Astrocyte of the cerebellum (primary cell): ENCODE results near the gene CDCP1.

Experiments used
- DNase-seq: peaks from one replicate; pipeline ENCODE4 v3.0.0-alpha.2; 2011; ENCODE audit warnings: low read depth
- H3K4me3 ChIP-seq: 2 replicates; pipeline ENCODE4 v1.5.1; 2011; ENCODE audit warnings: mild to moderate bottlenecking, low read depth, low read length, moderate library complexity
- CTCF ChIP-seq: IDR thresholded peaks from 2 replicates; pipeline ENCODE4 v1.5.1; 2012; ENCODE audit warnings: low read length, low read depth, moderate library complexity, mild to moderate bottlenecking; ENCODE audit errors: missing control alignments
- in situ Hi-C: cut with HindIII; loops from 2 replicates; pipeline ENCODE4 v1.10.0; 2017; ENCODE audit warnings: low sequenced_read_pairs

CDCP1 gene

DNA sequence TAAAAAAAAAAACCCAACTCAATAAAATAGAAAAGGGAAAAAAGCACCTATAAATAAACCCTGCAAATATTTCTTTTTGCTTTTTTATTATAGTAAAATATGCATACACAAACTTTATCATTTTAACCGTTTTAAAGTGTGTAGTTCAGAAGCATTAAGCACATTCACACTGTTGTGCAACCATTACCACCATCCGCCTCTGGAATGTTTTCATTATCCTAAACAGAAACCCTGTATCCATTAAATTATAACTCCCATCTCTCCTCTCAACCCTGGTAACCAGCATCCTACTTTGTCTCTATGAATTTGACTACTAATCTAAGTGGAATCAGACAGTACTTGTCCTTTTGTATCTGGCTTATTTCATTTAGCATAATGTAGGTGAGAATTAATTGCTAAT lies 15.0 kb downstream of the CDCP1 start:
- in situ Hi-C loops: no loop called here
- no peak for DNase-seq
- TF ChIP-seq CTCF: no peak

DNA sequence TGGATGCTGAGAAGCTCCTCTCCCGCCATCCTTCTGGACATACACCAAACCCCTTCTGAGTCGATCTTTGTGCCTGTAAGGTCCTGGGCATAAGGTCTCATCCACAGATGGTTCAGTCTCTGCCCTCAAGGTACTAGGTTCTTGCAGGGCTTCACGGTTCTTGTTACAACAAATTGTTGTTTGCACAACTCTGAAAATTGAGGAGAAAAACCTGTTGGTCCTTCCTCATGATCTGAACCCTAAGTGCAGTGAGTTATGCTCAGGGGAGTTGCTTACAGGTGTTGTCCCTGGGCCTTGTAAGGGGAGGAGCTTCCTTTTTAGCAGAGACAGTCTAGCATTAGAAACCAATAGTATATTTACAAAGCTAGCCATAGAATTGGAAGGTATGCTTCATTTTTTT lies 15.7 kb downstream of the CDCP1 start:
- H3K4me3 ChIP-seq: no peak overlapping the region
- no peak for TF ChIP-seq CTCF
- in situ Hi-C loops: no loop called here
- no peak for DNase-seq

More for the DNA sequence above, 15.0 kb downstream of the CDCP1 start:
- no peak overlapping the region for H3K4me3 ChIP-seq

DNA sequence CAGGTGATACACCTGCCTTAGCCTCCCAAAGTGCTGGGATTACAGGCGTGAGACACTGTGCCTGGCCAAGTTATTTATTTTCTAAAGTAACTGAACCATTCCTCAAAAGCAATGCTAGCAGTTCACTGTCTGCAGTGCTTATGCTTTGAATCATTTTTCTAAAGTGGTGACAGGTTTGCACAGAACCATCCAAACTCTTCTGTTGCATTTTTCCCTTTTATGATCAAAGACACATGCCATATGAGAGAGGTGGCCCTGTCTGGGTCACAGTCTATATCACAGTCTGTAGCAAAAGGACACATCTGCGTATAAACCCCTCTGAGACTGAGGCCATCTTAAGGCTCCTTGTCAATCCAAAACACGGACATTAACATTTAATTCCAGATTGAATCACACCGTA lies 17.2 kb downstream of the CDCP1 start:
- no peak for DNase-seq
- no peak for TF ChIP-seq CTCF
- H3K4me3 ChIP-seq: no peak overlapping the region
- in situ Hi-C loops: no loop called here

DNA sequence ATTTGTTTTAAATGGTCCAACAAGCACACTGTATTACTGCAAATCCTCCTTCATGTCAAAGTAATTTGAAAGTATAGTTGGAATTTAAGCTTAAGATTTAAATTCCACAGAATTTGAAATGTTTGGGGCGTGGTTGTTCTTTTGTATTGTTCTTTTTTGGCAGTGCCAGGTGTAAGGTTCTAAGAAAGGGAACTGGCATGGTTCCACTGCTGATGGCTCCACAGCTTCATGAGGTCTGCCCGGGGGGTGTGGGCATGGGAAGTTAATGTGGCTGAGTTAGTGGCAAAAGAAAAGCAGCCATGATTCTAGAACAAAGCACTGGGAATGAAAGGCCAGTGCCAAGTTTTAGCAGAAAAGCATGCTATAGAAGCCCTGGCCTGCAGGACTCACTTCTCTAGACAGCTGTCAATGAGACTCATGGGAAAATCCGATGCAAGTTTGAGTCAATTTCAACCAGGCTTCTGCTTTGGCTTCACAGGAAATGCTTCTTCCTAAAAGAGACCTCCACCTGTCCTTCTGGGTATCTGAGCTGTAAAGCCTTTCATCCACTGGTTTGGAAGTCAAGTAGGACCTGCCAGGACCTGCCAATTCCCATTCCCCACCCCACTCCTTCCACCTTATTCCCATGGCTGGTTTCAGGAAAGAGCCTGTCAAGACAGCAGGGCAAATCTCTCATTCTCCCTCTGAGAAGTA lies 18.9 kb downstream of the CDCP1 start:
- in situ Hi-C loops: no loop called here
- DNase-seq: no peak
- no peak overlapping the region for H3K4me3 ChIP-seq
- TF ChIP-seq CTCF: no peak

- no peak for DNase-seq
- H3K4me3 ChIP-seq: no peak overlapping the region
- no peak for TF ChIP-seq CTCF
- in situ Hi-C loops: no loop called here
These were observed 19.4 kb downstream of the CDCP1 start for GRCh38 chr3:45126730-45127129.

DNA sequence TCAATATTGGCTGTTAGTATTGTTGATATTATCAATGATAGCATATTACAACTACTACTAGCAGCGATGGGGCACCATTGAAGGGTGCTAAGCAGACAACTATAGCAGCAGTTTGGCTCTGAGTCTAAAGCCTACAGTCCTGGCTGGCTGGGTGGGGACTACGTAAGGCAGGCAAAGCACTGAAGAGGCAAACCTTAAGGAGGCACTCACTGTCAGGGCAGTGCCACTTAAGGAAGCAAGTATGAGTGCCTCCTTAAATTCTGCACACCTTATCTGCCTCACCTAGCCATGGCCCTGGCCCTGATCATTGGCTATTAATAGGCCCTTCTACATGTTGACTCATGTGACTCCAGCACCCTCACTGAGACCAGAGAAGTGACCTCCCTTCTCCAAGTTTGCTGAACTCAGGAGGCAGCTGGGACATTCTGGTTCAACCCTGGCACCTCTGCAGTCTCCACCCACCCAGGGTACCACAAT lies 20.6 kb downstream of the CDCP1 start:
- TF ChIP-seq CTCF: no peak
- H3K4me3 ChIP-seq: no peak overlapping the region
- DNase-seq: no peak
- in situ Hi-C loops: no loop called here

GRCh38 chr3:45124956-45125355 lies 21.2 kb downstream of the CDCP1 start:
- in situ Hi-C loops: no loop called here
- no peak for TF ChIP-seq CTCF
- no peak overlapping the region for H3K4me3 ChIP-seq
- no peak for DNase-seq
